Activated naive CD4-positive, alpha-beta T cell (primary cell): Measurements from ENCODE around the gene TAS1R2.
"Not testable (repeated sequence)": the region's sequence is repeated elsewhere in the genome, so short reads cannot be mapped to it uniquely, and the experiment has no call there.

Source experiments
- DNase-seq, 4 experiments: peaks; one replicate each; lab custom pipeline; 2025; lab: John Stamatoyannopoulos, UW

The TAS1R2 gene

DNA sequence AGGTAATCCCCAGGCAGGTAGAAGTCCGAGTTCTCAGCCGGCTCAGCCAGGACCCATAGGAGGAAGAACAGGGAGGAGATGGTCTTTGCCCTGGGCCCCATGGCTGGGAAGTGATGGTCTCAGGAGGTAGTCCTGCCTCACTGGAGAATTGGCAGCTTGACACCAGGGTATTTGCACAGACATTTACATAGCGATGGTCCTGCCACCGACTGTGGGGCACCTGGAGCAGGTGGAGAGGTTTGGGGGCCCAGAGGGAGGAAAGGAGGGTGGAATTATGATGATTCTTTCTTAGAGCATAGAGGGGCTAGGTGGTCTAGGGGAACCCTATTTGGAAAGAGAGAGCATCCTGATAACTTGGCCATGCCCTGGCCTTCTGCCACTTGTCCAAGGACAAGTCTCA, at the start of gene TAS1R2:
TSS of gene TAS1R2 (minus strand) at position 101 of the 400 bp plus-strand sequence. CDS start at position 101, 0 bp downstream.
- DNase-seq: no peak

GRCh38 chr1:18907917-18908845, 48.7 kb upstream of the TAS1R2 start:
- DNase-seq: no peak

DNA sequence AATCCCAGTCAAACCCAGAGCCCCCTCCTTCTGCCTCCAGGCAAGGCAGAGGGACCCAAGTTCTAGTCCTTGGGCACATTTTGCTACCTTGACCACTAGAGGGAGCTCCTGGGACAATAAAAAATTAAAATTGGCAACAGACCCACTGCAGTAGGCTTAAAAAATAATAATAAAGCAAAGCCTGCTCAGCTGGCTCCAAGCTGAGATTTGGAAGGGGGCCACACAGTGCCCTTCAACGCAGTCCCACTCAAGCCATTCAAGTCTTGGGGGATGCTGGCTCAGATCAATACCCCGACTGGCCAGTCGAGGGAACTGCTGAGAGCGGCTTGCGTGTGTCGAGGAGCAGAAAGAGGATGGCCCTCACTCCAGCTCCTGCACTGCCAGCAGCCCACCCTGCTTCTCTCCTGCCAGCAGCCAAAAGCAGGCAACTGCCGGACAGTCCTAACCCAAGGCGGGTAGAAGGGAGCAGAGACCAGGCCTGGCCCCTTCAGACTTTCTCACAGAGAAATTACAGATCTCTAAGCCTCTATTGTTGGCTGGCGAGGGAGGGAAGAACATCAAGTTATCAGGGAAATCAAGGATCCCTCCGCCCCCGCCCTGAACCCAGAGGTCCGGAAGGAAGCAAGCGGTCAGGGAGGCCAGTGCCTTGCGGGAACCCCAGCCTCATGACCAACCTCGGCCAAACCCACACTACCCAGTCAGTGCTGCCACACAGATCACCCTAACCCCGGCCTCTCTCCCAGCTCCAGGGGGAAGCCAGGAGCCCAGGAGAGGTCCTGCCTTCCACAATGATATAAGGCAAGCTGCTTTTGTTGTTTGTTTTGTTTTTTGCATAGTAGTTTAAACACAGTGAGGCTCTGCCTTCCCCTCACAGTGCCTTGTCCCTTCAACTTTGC, 47.8 kb upstream of the TAS1R2 start:
- DNase-seq: peak in 2 of 4 experiments; percentile 22 to 37

GRCh38 chr1:18903291-18903756, 43.9 kb upstream of the TAS1R2 start:
- no peak for DNase-seq

- peak; percentile 74 to 84 (median 80) for DNase-seq
These were observed 43.2 kb upstream of the TAS1R2 start, which contains the start of gene ALDH4A1 for GRCh38 chr1:18902523-18903290. Gene ALDH4A1 (minus strand): TSS chr1:18902555. CDS start chr1:18902523, 32 bp downstream.

- DNase-seq: no peak
These were observed 42.6 kb upstream of the TAS1R2 start for GRCh38 chr1:18901952-18902522.

GRCh38 chr1:18901147-18901951, 41.9 kb upstream of the TAS1R2 start:
- DNase-seq: no peak

DNA sequence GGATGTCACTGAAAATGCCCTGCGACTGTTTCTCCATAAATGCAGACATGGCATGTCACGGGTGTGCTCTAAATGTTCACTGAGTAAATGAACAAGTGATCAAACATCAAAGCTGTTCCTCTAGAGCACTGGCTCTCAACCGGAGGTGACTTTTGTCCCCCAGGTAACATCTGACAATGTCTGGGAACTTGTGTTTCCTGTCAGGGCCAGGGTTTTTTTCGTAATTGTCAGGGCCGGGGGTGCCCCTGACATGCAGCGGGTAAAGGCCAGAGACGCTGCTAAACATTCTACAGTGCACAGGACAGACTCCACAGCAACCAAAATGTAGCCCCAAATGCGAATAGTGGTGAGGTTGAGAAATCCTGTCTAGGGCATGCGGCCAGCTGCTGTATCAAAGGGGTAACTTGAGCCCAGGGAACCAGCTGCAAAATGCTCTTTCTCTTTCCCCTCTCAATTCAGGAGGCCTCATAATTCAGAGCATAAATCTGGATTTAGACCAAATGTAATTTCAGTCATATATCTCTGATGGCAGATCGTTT, 40.9 kb upstream of the TAS1R2 start:
- no peak for DNase-seq

GRCh38 chr1:18899363-18900049, 40.0 kb upstream of the TAS1R2 start:
- DNase-seq: no peak

DNA sequence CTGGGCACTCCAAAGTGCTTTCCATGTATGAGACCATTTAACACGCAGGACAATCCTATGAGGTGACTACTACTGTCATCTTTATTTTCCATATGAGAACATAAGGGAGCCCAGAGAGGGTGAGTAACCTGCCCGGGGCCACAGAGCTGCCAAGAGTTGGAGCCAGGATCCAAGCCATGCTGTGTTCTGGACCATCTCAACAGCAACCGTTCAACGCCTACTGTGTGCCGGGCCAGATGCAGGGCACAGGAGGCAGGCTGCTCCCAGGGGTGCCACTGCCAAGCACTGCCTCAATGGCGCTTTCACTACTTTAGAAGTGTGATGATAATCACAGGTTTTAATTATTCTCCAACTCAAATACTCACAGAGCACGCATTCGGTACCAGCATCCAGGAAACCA, 39.1 kb upstream of the TAS1R2 start:
- DNase-seq: no peak

DNA sequence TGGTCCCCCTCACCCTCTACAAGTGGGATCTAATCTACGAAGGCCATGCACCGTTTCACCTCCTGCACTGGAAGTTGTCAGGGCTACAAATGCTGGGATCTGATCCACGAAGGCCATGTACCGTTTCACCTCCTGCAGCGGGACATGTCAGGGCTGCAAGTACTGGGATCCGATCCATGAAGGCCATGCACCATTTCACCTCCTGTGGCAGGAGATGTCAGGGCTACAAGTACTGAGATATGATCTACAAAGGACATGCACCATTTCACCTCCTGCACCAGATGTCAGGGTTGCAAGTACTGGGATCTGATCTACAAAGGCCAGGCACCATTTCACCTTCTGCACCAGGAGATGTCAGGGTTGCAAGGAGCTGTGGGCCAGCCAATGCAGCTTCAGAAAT, 35.9 kb upstream of the TAS1R2 start:
- no peak for DNase-seq

DNA sequence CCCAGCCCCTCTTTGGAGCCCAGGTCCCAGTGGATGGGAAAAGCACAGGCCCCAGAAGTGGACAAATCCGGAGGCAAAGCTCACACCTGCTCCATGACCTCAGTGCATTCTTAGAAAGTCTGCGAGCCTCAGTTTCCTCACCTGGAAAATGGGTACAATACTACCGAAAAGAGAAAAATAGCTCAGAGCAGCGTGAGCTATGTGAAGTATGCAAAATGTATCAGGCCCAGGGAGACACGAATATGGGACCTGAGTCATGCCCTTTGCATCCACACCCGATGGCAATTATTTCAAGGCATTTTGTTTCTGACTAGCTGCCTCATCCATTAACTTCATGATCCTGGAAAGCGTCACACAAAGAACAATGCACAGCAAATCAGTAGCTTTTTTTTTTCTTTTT, 33.7 kb upstream of the TAS1R2 start:
- no peak for DNase-seq

DNA sequence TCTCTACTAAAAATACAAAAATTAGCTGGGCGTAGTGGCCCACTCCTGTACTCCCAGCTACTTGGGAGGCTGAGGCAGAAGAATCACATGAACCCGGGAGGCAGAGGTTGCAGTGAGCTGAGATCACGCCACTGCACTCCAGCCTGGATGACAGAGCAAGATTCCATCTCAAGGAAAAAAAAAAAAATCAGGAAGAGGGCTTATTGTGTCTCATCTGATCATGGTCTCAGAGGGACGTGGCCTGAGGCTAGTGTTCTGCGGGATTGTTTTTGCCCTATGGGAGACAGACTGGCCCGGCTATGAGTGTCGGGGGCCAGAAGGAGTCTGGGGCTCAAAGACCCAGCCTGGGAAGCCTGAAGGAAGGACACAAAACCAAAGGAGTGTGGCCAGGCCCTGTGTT, 32.4 kb upstream of the TAS1R2 start:
- not testable (repeated sequence) for DNase-seq

DNA sequence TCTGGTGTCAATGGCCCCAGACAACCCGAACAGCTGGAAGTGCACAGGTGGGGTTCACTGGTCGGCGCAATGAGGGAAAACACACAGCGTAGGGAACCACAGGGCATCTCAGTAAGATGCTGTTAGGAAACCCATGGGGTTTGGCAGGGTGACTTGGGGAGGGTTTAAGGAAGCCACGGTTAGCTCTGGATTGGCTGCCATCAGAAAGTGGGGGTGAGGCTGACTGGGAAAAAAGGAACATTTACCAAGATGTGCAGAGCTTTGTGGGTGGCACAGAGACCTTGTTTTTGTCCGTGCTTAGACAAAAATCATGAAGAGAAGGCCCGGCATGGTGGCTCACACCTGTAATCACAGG, 31.9 kb upstream of the TAS1R2 start:
- no peak for DNase-seq

DNA sequence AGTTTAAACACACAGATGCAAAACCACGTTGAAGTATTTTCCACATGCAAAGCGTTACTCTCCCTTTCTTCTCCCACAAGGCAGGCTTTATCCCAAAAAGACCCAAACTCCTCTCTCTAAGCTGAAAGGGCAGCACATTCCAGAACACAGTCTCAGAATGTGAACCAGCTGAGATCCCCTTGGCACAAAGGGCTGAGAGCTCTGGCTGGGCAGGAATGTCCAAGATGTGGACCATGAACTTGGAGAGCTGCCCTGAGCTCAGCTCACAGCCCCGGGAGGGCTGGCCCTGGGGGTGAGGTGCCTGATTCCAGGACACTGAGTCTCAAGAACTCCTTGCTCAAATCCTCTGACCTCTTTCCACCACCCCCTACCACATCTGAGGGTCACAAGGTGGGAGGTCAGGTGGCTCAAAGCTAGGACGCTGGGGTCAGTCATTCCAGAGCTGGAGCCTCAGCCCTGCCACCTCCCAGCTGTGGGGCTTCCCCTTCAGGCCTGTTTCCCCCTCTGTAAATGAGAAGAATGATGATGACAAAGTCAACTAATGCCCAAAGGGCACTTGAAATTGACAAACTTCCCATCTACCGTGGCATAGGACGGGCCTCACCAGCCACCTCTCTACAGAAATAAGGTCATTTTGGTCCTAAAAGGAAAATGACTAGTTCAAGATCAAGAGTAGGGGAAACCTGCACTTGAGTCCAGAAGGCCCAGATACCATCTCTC, 31.4 kb upstream of the TAS1R2 start:
- no peak for DNase-seq

DNA sequence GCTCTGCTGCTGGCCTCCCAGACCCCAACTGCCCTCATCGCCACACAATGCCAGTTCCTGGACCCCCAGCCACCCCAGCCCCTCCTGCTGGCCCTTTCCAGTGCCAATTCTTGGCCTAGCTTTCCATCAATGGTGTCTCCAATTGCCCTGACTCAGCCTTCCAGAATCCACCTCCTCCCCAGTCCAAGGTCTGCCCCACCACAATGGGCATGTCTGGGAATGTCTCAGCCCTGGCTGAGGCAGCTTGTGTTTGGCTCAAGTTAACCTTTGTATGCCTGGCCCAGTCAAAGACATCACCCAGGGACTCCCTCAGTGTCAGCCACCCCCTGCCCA, 26.5 kb upstream of the TAS1R2 start:
- no peak for DNase-seq

- DNase-seq: no peak
These were observed 26.0 kb upstream of the TAS1R2 start for GRCh38 chr1:18885311-18886002.

GRCh38 chr1:18884727-18885126, 25.3 kb upstream of the TAS1R2 start:
- no peak for DNase-seq

DNA sequence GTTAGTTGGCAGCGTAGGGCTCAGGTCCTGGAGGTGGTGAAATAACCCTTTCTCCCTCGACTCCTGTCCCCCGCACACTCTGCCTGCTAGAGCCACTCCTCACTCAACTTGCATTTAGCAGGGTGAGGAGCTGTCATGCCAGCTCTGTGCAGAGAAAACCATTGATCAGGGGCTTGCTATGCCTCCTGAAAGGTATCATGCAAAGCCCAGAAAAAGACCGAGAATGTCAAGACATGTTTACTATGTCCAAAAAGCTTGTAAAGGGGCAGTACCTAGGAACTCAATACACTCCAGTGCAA, 24.9 kb upstream of the TAS1R2 start:
- DNase-seq: no peak
